HL-60/S4 (cell line): Measurements from ENCODE around the gene CAMSAP1.

ENCODE experiments used
- in situ Hi-C: fragments of 300-500 bp; cut with MboI; formaldehyde crosslinking; loops from 2 replicates; pipeline ENCODE4 v1.14.3; 2022; ENCODE audit warnings: low sequenced_read_pairs

Gene CAMSAP1

DNA sequence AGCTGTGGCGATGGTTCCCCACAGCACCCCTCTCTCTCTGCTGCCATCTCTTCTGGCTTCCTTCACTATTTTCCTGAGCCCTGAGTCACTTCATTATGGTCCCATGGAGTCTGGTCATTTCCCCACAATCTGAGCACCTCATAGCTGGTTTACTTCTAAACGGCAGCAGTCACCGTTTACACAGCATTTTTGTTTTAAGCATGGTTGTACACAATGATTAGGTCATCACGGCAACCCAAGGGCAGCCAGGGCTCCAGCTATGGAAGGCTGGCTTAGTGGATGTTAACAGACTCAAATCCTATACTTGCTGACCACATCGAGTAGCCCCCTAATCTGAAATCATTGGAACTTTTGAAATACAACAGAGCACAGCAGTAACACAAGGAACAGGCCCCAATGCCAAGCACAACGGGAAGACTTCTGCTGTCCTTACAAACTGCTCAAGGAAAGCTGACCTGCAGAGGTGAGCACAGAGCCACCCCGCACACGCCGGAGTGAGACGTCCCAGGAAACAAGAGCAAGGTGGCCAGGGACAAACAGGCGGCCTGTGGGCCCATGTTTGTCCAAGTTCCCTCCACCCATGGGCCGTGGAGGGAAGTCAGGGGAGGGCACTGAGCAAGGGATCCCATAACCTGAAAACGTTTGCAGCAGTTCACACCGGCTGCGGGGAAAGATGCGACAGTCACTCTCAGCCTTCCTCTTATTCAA is 22.9 kb downstream of the CAMSAP1 start:
- in situ Hi-C loops: no loop called here

- in situ Hi-C loops: no loop called here
These were observed 23.8 kb downstream of the CAMSAP1 start for GRCh38 chr9:135883410-135884089.

GRCh38 chr9:135882011-135882410 is 25.3 kb downstream of the CAMSAP1 start:
- in situ Hi-C loops: no loop called here

- in situ Hi-C loops: no loop called here
These were observed 26.9 kb downstream of the CAMSAP1 start for GRCh38 chr9:135880438-135880837.

DNA sequence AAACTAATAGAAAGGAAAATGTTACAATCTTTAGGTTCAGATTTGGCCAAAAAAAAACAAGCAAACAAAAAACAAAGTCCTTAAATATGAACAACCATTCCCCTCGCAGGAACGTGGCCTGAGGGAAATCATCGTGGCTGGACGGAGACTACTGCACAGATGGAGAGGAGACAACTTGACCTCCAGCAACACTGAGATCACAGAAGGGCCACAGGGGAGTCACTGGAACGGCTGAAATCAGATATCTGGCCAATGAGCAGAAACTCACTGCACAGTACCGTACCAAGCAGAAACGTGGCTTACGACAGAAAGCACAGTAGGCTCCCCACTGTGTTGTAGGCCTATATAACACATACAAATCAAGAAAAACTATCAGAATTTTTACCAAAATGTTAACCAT is 27.7 kb downstream of the CAMSAP1 start:
- in situ Hi-C loops: no loop called here

DNA sequence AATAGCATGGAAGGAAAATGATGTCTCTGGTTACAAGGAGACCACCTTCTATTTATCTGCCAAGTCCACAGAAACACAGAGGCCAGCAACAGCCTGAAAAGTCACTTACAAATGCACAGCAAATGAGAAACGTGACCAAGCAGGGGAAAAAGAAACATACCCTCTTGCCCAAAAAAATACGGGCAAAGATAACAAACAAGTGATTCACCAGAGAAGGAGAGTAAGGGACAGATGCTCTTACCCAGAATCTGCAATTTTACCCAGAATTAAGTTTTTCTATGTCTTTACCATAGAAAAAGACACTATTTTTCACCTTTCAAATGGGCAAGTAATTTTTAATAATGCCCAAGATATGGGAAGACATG is 28.1 kb downstream of the CAMSAP1 start:
- in situ Hi-C loops: no loop called here

DNA sequence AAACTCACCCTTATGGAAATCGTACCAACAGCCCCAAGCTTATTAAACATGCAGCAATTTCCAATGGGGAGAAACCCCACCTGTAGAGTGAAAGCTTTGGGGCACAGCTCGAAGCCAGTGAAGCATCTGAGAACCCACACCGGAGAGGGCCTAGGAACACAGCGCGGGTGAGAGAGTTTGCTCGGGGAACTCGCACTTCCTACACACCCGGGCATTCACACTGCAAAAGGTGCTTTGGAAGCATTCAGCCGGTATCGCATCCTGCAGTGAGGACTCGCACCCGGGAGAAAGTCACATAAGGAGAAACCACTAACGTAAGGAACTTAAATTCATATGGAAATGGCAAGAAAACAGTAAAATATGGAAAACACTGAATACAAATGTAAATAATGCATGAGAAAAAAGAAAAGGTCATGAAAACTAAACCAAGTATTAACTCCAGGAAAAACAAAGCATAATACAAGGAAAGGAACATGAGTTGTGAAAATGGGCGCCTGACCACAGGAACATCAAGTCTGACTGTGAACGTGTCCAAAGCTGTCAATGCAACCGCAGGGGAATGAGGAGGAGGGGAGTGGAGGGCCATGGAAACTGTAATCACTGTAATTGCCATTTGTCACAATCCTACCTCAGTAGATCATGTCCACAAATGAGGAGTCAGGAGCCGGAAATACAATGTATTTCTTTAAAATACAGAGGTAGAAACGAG is 28.7 kb downstream of the CAMSAP1 start:
- in situ Hi-C loops: no loop called here

DNA sequence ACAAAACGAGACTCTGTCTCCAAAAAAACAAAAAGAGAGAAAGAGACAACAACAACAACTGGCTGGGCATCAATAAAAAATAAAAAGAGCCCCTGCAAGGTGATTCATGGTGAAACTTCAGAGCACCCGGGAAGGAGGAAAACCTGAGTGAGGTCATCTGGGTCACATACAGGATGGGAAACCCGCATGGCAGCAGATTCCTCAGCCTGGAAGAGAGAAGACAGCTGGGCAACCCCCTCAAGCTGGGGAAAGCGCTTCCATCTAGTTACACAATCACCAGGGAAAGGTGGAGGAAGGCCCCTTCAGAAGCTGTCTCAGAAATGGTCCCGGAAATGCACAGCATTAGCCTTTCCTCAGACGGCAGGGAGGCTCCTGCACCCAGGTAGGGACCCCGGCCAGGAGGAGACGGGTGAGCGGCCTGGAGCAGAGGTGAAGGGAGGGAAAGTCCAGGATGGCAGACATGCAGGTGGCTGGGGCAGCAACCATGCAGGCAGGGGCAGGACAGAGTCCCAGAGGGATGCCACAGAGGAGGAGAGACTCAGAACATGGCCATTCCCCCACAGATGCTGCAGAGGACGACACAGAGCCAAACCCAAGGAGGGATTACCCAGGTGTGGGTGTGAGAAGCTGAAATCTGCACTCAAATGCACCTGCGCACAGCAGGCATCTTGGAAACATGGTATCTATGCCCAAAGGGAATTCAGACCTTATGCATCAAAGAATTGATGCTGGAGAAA is 29.4 kb downstream of the CAMSAP1 start:
- in situ Hi-C loops: no loop called here

DNA sequence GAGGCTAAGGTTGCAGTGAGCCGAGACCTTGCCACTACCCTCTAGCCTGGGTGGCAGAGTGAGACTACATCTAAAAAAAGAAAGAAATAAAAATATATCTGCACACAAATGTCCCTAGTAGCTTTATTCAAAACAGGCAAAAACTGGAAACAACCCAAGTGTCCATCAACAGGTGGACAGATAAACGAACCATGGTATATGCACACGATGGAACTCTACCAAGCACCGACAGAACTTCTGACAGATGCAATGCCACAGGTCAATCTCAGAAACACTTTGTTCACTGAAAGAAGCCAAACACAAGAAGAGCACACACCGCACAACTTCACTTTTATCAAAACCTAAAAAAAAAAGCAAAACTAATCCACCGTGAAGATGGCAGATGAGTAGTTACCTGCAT is 30.4 kb downstream of the CAMSAP1 start:
- in situ Hi-C loops: no loop called here

GRCh38 chr9:135874859-135875258 is 32.5 kb downstream of the CAMSAP1 start:
- in situ Hi-C loops: no loop called here

DNA sequence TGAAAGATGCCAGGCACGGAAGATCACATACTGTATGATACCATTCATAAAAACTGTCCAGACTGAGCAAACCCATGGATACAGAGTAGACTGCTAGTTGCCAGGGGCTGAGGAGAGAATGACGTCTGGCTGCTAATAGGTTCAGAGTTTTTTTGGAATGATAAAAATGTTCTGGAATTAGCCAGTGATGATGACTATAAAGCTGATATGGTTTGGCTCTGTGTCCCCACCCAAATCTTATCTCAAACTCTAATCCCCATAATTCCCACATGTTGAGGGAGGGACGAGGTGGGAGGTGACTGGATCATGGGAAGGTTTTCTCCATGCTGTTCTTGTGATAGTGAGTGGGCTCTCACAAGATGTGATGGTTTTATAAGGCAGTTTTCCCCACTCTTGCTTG is 37.4 kb downstream of the CAMSAP1 start:
- in situ Hi-C loops: no loop called here

DNA sequence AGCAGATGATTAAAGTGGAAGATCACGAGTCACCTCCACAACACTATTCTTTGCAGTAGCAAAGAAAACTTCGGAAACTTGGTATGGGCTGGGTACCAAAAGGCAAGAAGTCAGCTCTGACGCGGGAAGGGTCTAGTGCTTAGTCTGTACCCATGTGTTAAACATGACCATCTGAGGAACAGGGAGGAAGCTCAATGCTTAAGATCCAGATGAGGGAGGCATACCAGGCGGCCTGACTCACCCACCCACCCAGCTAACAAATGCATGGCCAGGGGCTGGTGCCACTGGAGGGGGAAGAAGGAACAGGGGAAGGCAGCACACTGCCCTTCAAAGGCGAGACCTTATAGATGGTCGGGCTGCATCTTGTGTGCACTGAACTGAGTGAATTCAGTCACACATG is 41.8 kb downstream of the CAMSAP1 start:
- in situ Hi-C loops: no loop called here

- in situ Hi-C loops: no loop called here
These were observed 42.8 kb downstream of the CAMSAP1 start for GRCh38 chr9:135864447-135865049.

DNA sequence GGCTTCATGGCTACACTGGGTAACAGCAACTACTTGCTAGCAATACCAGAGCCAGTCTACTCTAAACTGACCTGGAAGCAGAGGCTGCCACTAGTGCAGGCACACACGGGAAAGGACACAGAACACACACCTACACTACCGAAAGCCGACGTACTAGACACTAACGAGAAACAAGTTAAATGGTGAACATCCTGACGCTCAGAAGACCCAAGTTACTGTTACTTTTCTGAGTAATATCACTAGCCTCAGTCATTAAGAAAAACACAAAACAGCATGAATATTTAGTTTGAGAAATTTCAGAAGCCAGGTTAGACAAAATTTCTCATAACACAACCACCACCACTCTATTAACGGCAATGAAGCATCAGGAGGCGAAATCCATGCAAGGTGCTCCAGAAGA is 44.5 kb downstream of the CAMSAP1 start:
- in situ Hi-C loops: no loop called here

DNA sequence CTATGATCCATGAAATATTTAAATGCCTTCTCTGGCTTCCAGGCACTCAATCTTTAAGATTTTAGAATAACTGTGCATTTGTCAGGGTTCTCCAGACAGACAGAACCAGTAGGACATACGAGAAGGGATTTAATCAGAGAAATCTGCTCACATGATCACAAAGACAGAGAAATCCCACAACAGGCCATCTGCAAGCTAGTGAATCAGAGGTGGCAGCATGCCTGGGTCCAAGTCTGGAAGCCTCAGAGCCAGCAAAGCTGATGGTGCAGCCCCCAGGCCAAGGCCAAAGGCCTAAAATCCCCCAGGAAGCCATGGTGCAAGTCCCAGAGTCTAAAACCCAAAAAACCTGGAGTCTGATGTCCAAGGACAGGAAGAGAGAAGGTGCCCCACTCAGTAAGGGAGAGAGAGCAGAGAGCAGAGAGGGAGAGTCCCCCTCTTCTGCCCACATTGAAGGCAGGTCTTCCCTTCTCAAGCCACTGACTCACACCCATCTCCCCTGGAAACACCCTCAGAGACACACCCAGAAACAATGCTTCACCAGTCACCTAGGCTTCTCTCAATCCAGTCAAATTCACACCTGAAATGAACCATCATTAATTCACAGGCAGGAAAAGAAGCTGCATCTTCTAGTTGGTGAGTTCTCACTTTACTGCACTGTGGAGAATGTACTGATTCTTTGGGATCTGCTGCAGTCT is 48.7 kb downstream of the CAMSAP1 start:
- in situ Hi-C loops: no loop called here

DNA sequence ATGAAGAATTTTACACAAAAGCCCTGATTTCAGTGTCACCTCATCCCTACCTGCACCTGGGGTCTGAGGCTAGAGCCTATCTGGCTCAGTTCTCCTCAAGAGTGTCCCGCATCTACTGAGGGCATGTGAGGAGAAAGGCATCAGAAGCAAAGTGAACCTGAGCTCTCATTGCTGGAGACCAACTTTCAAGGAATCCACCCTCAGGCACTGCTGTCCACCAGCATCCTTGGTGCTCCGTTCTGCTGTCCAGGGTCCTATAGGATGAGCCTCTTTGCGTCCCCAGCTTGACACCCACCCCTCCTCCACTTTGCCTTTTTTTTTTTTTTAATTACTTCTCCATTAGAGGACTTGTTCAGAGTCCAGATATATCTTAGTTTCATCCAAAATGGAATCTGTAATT is 49.5 kb downstream of the CAMSAP1 start:
- in situ Hi-C loops: no loop called here

GRCh38 chr9:135857371-135857786 is 50.0 kb downstream of the CAMSAP1 start:
- in situ Hi-C loops: no loop called here

GRCh38 chr9:135851748-135852147 is 55.6 kb downstream of the CAMSAP1 start:
- in situ Hi-C loops: no loop called here

GRCh38 chr9:135850737-135851136 is 56.6 kb downstream of the CAMSAP1 start:
- in situ Hi-C loops: no loop called here

GRCh38 chr9:135849181-135849580 is 58.2 kb downstream of the CAMSAP1 start:
- in situ Hi-C loops: no loop called here
